DOHH2 (cell line): ENCODE measurements around the gene DYNC2LI1.

Experiments
- CTCF ChIP-seq: fragments of 200-600 bp; sonication (generic); IDR thresholded peaks from one replicate; pipeline ENCODE4 v1.5.1; 2014; ENCODE audit warnings: antibody characterized with exemption, mild to moderate bottlenecking, low read depth, low read length; ENCODE audit not compliant: poor library complexity, severe bottlenecking
- EZH2phosphoT487 ChIP-seq: fragments of 200-600 bp; sonication (generic); IDR thresholded peaks from 2 replicates; pipeline ENCODE4 v1.6.1; 2017; ENCODE audit warnings: borderline replicate concordance, mild to moderate bottlenecking, antibody characterized with exemption, low read length, moderate library complexity, mixed read lengths

- TF ChIP-seq CTCF (no peak), EZH2phosphoT487 (no peak)
Observed at GRCh38 chr2:43812947-43813346, 39.1 kb downstream of the DYNC2LI1 start.
